Mononuclear cell (primary cell): ENCODE data around the gene KNOP1. TPM values are rescaled to one million over a fixed set of nuclear protein-coding genes. Genes with fewer than 3 reads are reported as not detected.

Source experiments
- H3K27me3 ChIP-seq: 2 replicates; pipeline ENCODE4 v1.6.0; 2011; ENCODE audit warnings: low read length, control low read depth; ENCODE audit not compliant: insufficient read depth
- H3K4me1 ChIP-seq: 2 replicates; pipeline ENCODE4 v1.5.1; 2011; ENCODE audit warnings: mild to moderate bottlenecking, low read length, control low read depth; ENCODE audit not compliant: insufficient read depth
- H3K4me3 ChIP-seq: 2 replicates; pipeline ENCODE4 v1.5.1; 2011; ENCODE audit warnings: mild to moderate bottlenecking, low read length, moderate library complexity
- H3K9me3 ChIP-seq: 2 replicates; pipeline ENCODE4 v1.5.1; 2011; ENCODE audit warnings: low read depth, mild to moderate bottlenecking, control low read depth, low read length
- total RNA-seq: library from RNA; depleted of rRNA; stranded (reverse); fragments of >200 nt; gene quantifications from one replicate; pipeline ENCODE4 v1.2.3, GENCODE V29; 2012

KNOP1 gene
- total RNA-seq, 1 donor, result 3.3 TPM

- Histone ChIP-seq H3K4me1 (no peaks in the 10 kb centered on the region), H3K9me3 (no peaks in the 10 kb centered on the region), H3K27me3 (no peaks in the 10 kb centered on the region), H3K4me3 (no peak overlapping the region)
Measured at GRCh38 chr16:19659554-19659953, 58.5 kb downstream of the KNOP1 start.

- Histone ChIP-seq H3K4me3 (no peak overlapping the region), H3K4me1 (no peaks in the 10 kb centered on the region)
Measured at GRCh38 chr16:19657831-19658230, 60.2 kb downstream of the KNOP1 start.

GRCh38 chr16:19655242-19655777 is 62.7 kb downstream of the KNOP1 start:
- Histone ChIP-seq H3K4me3 (no peak overlapping the region), H3K4me1 (no peaks in the 10 kb centered on the region)

More at GRCh38 chr16:19657831-19658230, 60.2 kb downstream of the KNOP1 start:
- no peaks in the 10 kb centered on the region for H3K9me3 ChIP-seq
- H3K27me3 ChIP-seq, result no peaks in the 10 kb centered on the region

GRCh38 chr16:19654147-19654546 is 63.9 kb downstream of the KNOP1 start:
- Histone ChIP-seq H3K4me3 (no peak overlapping the region), H3K4me1 (no peaks in the 10 kb centered on the region), H3K27me3 (no peaks in the 10 kb centered on the region), H3K9me3 (no peaks in the 10 kb centered on the region)

More at GRCh38 chr16:19655242-19655777, 62.7 kb downstream of the KNOP1 start:
- no peaks in the 10 kb centered on the region for H3K9me3 ChIP-seq
- no peaks in the 10 kb centered on the region for H3K27me3 ChIP-seq

Other genes with a start within 250 kb of the KNOP1 start
- 53.1 TPM for gene GDE1, start 196.1 kb downstream of the KNOP1 start, total RNA-seq
- gene CCP110, start 194.3 kb downstream of the KNOP1 start, total RNA-seq, result 12.9 TPM
- gene VPS35L, start 162.5 kb downstream of the KNOP1 start, total RNA-seq, result 29.4 TPM
- gene IQCK, start within 50 bp of the KNOP1 start, total RNA-seq, result 1.9 TPM
- gene GPRC5B, start 166.6 kb upstream of the KNOP1 start, total RNA-seq, result 0.21 TPM